ENCODE results near the gene PRIM2. TPM values are rescaled to one million over a fixed set of nuclear protein-coding genes. Genes with fewer than 3 reads are reported as not detected.

The PRIM2 gene
- total RNA-seq, 1 donor, result 12.4 TPM

Small RNA genes lying within 50 kb of the gene (small RNA-seq; reads per million reads assigned to genes)
- not detected for gene MIR548U

Other genes with a start within 250 kb of the PRIM2 start
- 47.1 TPM for gene ZNF451, start 227.4 kb upstream of the PRIM2 start, total RNA-seq
- gene BAG2, start 145.3 kb upstream of the PRIM2 start, total RNA-seq, result 2.2 TPM
- gene RAB23, start 95.3 kb upstream of the PRIM2 start, total RNA-seq, result 1.1 TPM

All from hematopoietic multipotent progenitor cell (in vitro differentiated cells).